Adrenal gland (tissue), 5 donors: ENCODE measurements around the gene DPP6.

Experiments
- POLR2A ChIP-seq, 2 donors: fragments of 450-650 bp; IDR thresholded peaks; one replicate each; pipeline ENCODE4 v1.6.1; 2017; ENCODE audit warnings: antibody characterized with exemption in 2 of 2, mild to moderate bottlenecking in 2 of 2, moderate library complexity in 1 of 2
- TF ChIP-seq, protein P1 (sequence below), 6 experiments: fragments of 450-650 bp in 4 of 6; fragments of 200-600 bp in 2 of 6; sonication (generic) in 1 of 6; IDR thresholded peaks; 1 replicate in 5 of 6; 2 replicates in 1 of 6; pipeline versions ENCODE4 v1.5.1 to v1.8.0; 2016 to 2021; ENCODE audit warnings: antibody characterized with exemption in 6 of 6, mild to moderate bottlenecking in 2 of 6, moderate library complexity in 1 of 6
- donor health status: DM: no; HTN: no; CAD: no.

DNA sequence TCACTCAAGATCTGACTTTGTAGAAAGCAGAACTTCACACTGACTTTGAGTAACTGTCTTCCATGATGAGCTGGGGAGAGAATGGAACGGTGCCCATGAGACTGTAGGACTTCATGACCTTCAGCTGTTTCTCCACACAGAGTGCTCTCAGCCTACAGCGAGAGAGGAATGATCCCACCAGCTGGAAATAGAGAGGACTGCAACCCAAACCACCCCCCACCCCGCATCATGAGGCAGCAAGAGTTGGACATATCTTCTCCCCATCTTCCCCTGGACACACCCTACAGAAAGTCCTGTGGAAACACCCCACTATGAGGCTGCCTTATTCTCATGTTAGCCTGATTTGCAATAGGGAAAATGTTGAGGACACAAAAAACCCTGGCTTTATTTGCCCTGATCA is 638.2 kb downstream of the DPP6 start:
- TF ChIP-seq, protein P1, sequence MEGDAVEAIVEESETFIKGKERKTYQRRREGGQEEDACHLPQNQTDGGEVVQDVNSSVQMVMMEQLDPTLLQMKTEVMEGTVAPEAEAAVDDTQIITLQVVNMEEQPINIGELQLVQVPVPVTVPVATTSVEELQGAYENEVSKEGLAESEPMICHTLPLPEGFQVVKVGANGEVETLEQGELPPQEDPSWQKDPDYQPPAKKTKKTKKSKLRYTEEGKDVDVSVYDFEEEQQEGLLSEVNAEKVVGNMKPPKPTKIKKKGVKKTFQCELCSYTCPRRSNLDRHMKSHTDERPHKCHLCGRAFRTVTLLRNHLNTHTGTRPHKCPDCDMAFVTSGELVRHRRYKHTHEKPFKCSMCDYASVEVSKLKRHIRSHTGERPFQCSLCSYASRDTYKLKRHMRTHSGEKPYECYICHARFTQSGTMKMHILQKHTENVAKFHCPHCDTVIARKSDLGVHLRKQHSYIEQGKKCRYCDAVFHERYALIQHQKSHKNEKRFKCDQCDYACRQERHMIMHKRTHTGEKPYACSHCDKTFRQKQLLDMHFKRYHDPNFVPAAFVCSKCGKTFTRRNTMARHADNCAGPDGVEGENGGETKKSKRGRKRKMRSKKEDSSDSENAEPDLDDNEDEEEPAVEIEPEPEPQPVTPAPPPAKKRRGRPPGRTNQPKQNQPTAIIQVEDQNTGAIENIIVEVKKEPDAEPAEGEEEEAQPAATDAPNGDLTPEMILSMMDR (IDR thresholded peaks at IDR 0.05), result no peak
- no peak for TF ChIP-seq POLR2A (IDR thresholded peaks at IDR 0.05)
